Peyer's patch (tissue), 4 donors: ENCODE measurements around the gene MECP2.

ENCODE experiments used
- POLR2A ChIP-seq, 2 donors: fragments of 450-650 bp; IDR thresholded peaks; one replicate each; pipeline ENCODE4 v1.5.1; 2017; ENCODE audit warnings: antibody characterized with exemption in 2 of 2, mild to moderate bottlenecking in 2 of 2, moderate library complexity in 2 of 2
- TF ChIP-seq, protein P1 (sequence below), 6 experiments: fragments of 450-650 bp in 4 of 6; fragments of 200-600 bp in 2 of 6; sonication (generic) in 1 of 6; IDR thresholded peaks; one replicate each; pipeline ENCODE4 v1.5.1; 2017 to 2019; ENCODE audit warnings: antibody characterized with exemption in 6 of 6, mild to moderate bottlenecking in 3 of 6, moderate library complexity in 1 of 6

DNA sequence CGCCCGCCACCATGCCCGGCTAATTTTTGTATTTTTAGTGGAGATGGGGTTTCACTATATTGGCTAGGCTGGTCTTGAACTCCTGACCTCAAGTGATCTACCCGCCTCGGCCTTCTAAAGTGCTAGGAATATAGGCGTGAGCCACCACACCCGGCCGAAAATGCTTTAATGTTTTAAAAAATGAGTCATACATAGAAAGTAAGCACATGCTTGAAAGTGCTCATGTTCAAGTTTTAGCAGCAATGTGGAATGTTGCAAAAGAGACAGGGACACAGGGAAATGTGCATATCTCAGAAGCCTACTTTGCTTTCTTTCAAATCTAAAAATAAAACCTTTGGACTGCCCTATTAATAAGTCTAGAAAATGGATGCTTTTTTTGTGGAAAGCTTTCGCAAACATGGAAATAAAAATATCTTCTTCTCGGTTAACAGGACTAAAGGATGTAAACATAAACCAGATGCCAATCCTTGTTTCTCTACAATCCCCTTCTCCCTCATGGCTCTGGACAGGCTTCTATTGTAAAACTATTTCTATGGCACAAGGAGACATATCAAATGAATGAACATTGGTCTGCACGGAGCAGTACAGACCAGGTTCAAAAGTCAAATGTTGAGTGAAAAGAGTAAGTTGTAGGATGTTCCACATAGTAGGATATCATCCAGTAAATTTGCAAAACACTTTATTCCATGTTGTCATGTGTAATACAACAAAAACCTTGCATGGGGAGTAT is 15.0 kb downstream of the MECP2 start:
- TF ChIP-seq POLR2A (IDR thresholded peaks at IDR 0.05), result no peak
- TF ChIP-seq, protein P1, sequence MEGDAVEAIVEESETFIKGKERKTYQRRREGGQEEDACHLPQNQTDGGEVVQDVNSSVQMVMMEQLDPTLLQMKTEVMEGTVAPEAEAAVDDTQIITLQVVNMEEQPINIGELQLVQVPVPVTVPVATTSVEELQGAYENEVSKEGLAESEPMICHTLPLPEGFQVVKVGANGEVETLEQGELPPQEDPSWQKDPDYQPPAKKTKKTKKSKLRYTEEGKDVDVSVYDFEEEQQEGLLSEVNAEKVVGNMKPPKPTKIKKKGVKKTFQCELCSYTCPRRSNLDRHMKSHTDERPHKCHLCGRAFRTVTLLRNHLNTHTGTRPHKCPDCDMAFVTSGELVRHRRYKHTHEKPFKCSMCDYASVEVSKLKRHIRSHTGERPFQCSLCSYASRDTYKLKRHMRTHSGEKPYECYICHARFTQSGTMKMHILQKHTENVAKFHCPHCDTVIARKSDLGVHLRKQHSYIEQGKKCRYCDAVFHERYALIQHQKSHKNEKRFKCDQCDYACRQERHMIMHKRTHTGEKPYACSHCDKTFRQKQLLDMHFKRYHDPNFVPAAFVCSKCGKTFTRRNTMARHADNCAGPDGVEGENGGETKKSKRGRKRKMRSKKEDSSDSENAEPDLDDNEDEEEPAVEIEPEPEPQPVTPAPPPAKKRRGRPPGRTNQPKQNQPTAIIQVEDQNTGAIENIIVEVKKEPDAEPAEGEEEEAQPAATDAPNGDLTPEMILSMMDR (IDR thresholded peaks at IDR 0.05), result no peak
